ENCODE data around the gene CRYM. TPM values are rescaled to one million over a fixed set of nuclear protein-coding genes. Genes with fewer than 3 reads are reported as not detected.

Gene CRYM
- total RNA-seq: 1.3 and 3.3 TPM in 2 replicates

DNA sequence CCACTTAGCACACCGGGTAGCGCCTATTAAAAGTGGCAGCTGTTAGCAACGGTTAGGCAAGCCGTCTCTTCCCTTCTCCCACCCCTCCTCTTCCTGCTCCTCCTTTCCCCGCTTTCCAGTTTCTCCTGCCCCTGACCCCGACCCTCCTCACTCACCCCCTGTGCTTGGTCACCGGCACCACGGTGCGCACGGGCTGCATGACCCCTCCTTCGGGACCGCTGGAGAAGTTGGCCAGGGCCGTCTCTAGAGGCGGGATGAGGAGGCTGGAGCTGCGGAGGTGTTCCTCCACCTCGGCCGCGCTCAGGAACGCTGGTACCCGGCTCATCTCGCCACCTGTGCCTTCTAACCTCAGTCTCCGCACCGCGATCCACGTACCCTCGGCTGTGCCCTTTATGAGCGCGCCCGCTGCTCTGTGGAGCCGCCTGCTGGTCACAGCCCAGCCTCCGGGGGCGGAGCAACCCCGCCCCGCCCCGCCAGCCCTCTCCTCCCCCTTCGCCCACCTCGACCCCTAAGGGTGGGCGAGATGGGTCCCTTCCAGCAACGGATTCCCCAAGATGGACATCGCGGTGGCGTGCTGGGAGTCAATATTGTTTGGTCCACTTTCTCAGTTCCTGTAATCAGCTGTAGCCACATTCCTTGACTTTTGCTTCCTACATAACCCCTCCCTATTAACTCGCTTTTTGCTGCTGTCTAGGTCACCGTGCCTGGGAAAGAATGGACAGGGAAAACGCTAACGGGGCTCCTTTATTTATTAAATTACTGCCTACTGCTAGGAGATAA is at the start of gene CRYM:
TSS of gene CRYM (minus strand) at position 364 of the 780 bp plus-strand sequence. CDS start at position 325, 39 bp downstream.

DNA sequence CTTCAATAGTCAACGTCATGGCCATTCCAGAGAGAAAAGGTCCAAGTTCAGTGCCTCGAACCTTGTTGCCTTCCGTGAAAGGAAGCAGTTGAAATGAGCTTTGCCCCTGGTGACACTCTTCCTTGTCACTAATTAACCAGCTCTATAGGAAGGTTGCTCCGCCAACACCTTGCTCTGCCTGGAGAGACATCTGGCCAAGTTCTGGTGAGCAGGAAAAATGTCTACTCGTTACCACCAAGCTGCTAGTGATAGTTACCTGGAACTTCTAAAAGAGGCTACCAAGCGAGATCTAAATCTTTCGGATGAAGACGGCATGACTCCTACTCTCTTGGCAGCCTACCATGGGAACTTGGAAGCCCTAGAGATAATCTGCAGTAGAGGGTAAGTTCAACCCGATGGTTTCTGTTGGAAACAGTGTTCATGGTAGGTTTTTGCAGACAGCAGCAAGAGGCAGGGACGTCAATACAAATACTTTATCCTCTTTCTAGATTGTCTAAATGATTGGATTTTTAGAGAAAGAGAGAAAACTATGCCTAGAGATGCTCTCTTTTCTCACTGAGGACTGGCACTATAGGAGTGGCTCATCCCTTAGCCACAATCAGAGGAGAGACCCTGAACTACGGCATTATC is 44.5 kb downstream of the CRYM start, which contains the start of gene ANKS4B:
TSS of gene ANKS4B (plus strand) at position 179 of the 630 bp plus-strand sequence. CDS start at position 218, 39 bp downstream.

DNA sequence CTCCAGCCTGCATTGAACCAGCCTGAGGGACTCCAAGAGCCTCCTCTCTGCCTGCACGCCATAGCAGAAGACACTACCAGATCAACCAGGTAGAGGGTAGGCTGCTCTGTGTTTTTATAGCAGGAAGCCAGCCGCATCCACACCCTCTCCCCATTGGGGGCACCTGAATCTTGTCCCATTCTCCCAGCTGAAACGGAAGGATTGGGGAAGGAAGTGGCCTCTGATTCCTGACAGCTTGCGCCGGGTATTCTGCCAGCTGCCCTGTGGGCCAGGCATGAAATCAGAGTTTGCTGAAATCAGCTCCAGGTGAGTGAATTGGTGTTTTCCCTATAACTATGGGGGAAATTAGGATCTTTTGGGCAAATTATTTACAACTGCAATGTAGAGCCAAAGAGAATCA is 66.6 kb downstream of the CRYM start, which contains the start of gene ZP2:
TSS of gene ZP2 (minus strand) at position 89 of the 400 bp plus-strand sequence. CDS start at position 62, 27 bp downstream.

Other genes with a start within 250 kb of the CRYM start
- under 0.01 TPM in 2 replicates for gene DNAH3, start 127.4 kb downstream of the CRYM start, total RNA-seq
- 51.5 and 70.2 TPM in 2 replicates for gene LDAF1, start 119.6 kb downstream of the CRYM start, total RNA-seq
- gene ZP2, start 66.7 kb downstream of the CRYM start, total RNA-seq: not detected in 2 replicates
- gene ANKS4B, start 44.6 kb downstream of the CRYM start, total RNA-seq: not detected in 2 replicates